ENCODE results near the gene NT5DC3. TPM values are rescaled to one million over a fixed set of nuclear protein-coding genes. Genes with fewer than 3 reads are reported as not detected.

NT5DC3 gene
- total RNA-seq, 2 experiments from 2014 or later: 9.6 TPM

- Mint-ChIP-seq H3K36me3 (peaks cover 23% of the 10 kb centered on the region), H3K9me3 (no peaks in the 10 kb centered on the region), H3K27ac (no peak overlapping the region), H3K4me1 (no peaks in the 10 kb centered on the region), H3K27me3 (no peaks in the 10 kb centered on the region), H3K4me3 (no peak overlapping the region)
- DNase-seq: no peak
Observed at GRCh38 chr12:103773109-103773910, 67.7 kb downstream of the NT5DC3 start.

- Mint-ChIP-seq H3K36me3 (peaks cover 20% of the 10 kb centered on the region), H3K4me1 (no peaks in the 10 kb centered on the region), H3K4me3 (no peak overlapping the region), H3K27ac (no peak overlapping the region), H3K27me3 (no peaks in the 10 kb centered on the region), H3K9me3 (no peaks in the 10 kb centered on the region)
- no peak for DNase-seq
Observed at GRCh38 chr12:103772367-103773108, 68.5 kb downstream of the NT5DC3 start.

GRCh38 chr12:103771466-103771865 lies 69.6 kb downstream of the NT5DC3 start:
- no peak for DNase-seq
- Mint-ChIP-seq H3K4me3 (no peak overlapping the region), H3K27ac (no peak overlapping the region), H3K4me1 (no peaks in the 10 kb centered on the region), H3K9me3 (no peaks in the 10 kb centered on the region), H3K36me3 (peaks cover 15% of the 10 kb centered on the region), H3K27me3 (no peaks in the 10 kb centered on the region)

- no peaks in the 10 kb centered on the region for H3K27me3 Mint-ChIP-seq
- no peaks in the 10 kb centered on the region for H3K4me1 Mint-ChIP-seq
- H3K9me3 Mint-ChIP-seq: no peaks in the 10 kb centered on the region
- peaks cover 11% of the 10 kb centered on the region for H3K36me3 Mint-ChIP-seq
- no peak for DNase-seq
- H3K4me3 Mint-ChIP-seq: no peak overlapping the region
- H3K27ac Mint-ChIP-seq: no peak overlapping the region
Observed at GRCh38 chr12:103769240-103769945, 71.6 kb downstream of the NT5DC3 start.

GRCh38 chr12:103768467-103769123 lies 72.4 kb downstream of the NT5DC3 start:
- no peaks in the 10 kb centered on the region for H3K27me3 Mint-ChIP-seq
- H3K4me1 Mint-ChIP-seq: no peaks in the 10 kb centered on the region
- no peak overlapping the region for H3K4me3 Mint-ChIP-seq
- DNase-seq: no peak
- peaks cover 12% of the 10 kb centered on the region for H3K36me3 Mint-ChIP-seq
- H3K27ac Mint-ChIP-seq: no peak overlapping the region
- no peaks in the 10 kb centered on the region for H3K9me3 Mint-ChIP-seq

GRCh38 chr12:103766028-103766427 lies 75.0 kb downstream of the NT5DC3 start:
- Mint-ChIP-seq H3K9me3 (no peaks in the 10 kb centered on the region), H3K27me3 (no peaks in the 10 kb centered on the region), H3K4me1 (no peaks in the 10 kb centered on the region), H3K27ac (no peak overlapping the region), H3K36me3 (peaks cover 10% of the 10 kb centered on the region), H3K4me3 (no peak overlapping the region)
- DNase-seq: no peak

GRCh38 chr12:103765322-103765721 lies 75.7 kb downstream of the NT5DC3 start:
- H3K36me3 Mint-ChIP-seq: peaks cover 12% of the 10 kb centered on the region
- no peak for DNase-seq
- H3K4me1 Mint-ChIP-seq: no peaks in the 10 kb centered on the region
- H3K27me3 Mint-ChIP-seq: no peaks in the 10 kb centered on the region
- H3K9me3 Mint-ChIP-seq: no peaks in the 10 kb centered on the region
- no peak overlapping the region for H3K27ac Mint-ChIP-seq
- H3K4me3 Mint-ChIP-seq: no peak overlapping the region

GRCh38 chr12:103762473-103762872 lies 78.6 kb downstream of the NT5DC3 start:
- no peak overlapping the region for H3K4me3 Mint-ChIP-seq
- H3K27me3 Mint-ChIP-seq: no peaks in the 10 kb centered on the region
- H3K27ac Mint-ChIP-seq: no peak overlapping the region
- H3K4me1 Mint-ChIP-seq: no peaks in the 10 kb centered on the region
- H3K36me3 Mint-ChIP-seq: peaks cover 12% of the 10 kb centered on the region
- no peaks in the 10 kb centered on the region for H3K9me3 Mint-ChIP-seq
- DNase-seq: no peak

GRCh38 chr12:103758310-103759089 lies 82.5 kb downstream of the NT5DC3 start:
- no peak for DNase-seq
- H3K4me1 Mint-ChIP-seq: no peaks in the 10 kb centered on the region
- peaks cover 5% of the 10 kb centered on the region for H3K36me3 Mint-ChIP-seq
- H3K27ac Mint-ChIP-seq: no peak overlapping the region
- no peak overlapping the region for H3K4me3 Mint-ChIP-seq
- H3K27me3 Mint-ChIP-seq: no peaks in the 10 kb centered on the region
- H3K9me3 Mint-ChIP-seq: no peaks in the 10 kb centered on the region

GRCh38 chr12:103757248-103757647 lies 83.8 kb downstream of the NT5DC3 start:
- H3K4me3 Mint-ChIP-seq: no peak overlapping the region
- peaks cover 2% of the 10 kb centered on the region for H3K36me3 Mint-ChIP-seq
- no peaks in the 10 kb centered on the region for H3K4me1 Mint-ChIP-seq
- H3K27me3 Mint-ChIP-seq: no peaks in the 10 kb centered on the region
- DNase-seq: no peak
- no peak overlapping the region for H3K27ac Mint-ChIP-seq
- no peaks in the 10 kb centered on the region for H3K9me3 Mint-ChIP-seq

- Mint-ChIP-seq H3K27ac (no peak overlapping the region), H3K4me1 (no peaks in the 10 kb centered on the region), H3K4me3 (no peak overlapping the region), H3K36me3 (peaks cover 2% of the 10 kb centered on the region), H3K27me3 (no peaks in the 10 kb centered on the region), H3K9me3 (no peaks in the 10 kb centered on the region)
- no peak for DNase-seq
Observed at GRCh38 chr12:103756443-103756842, 84.6 kb downstream of the NT5DC3 start.

- H3K27me3 Mint-ChIP-seq: no peaks in the 10 kb centered on the region
- DNase-seq: no peak
- no peaks in the 10 kb centered on the region for H3K9me3 Mint-ChIP-seq
- H3K27ac Mint-ChIP-seq: no peak overlapping the region
- H3K36me3 Mint-ChIP-seq: peaks cover 2% of the 10 kb centered on the region
- no peak overlapping the region for H3K4me3 Mint-ChIP-seq
- H3K4me1 Mint-ChIP-seq: no peaks in the 10 kb centered on the region
Observed at GRCh38 chr12:103755425-103755824, 85.6 kb downstream of the NT5DC3 start.

GRCh38 chr12:103751600-103751999 lies 89.4 kb downstream of the NT5DC3 start:
- no peaks in the 10 kb centered on the region for H3K27me3 Mint-ChIP-seq
- DNase-seq: no peak
- H3K4me1 Mint-ChIP-seq: no peaks in the 10 kb centered on the region
- no peaks in the 10 kb centered on the region for H3K36me3 Mint-ChIP-seq
- no peaks in the 10 kb centered on the region for H3K9me3 Mint-ChIP-seq
- H3K27ac Mint-ChIP-seq: no peak overlapping the region
- H3K4me3 Mint-ChIP-seq: no peak overlapping the region

GRCh38 chr12:103751171-103751570 lies 89.9 kb downstream of the NT5DC3 start:
- H3K4me1 Mint-ChIP-seq: no peaks in the 10 kb centered on the region
- DNase-seq: no peak
- no peak overlapping the region for H3K27ac Mint-ChIP-seq
- H3K27me3 Mint-ChIP-seq: no peaks in the 10 kb centered on the region
- H3K9me3 Mint-ChIP-seq: no peaks in the 10 kb centered on the region
- H3K4me3 Mint-ChIP-seq: no peak overlapping the region
- no peaks in the 10 kb centered on the region for H3K36me3 Mint-ChIP-seq

Data from activated naive CD8-positive, alpha-beta T cell treated with anti-CD3 and anti-CD28 coated beads for 36 hours (primary cell).